ENCODE measurements around the gene SPRYD7.

- TF ChIP-seq CTCF (IDR thresholded peaks at IDR 0.05), result no peak
- TF ChIP-seq TCF7L2 (IDR thresholded peaks at IDR 0.05; ENCODE audit: low read depth, low read length), result no peak
- TF ChIP-seq SIN3A (IDR thresholded peaks at IDR 0.05; ENCODE audit: borderline replicate concordance, insufficient read depth, low read depth, low read length), result no peak
- no peak for TF ChIP-seq POLR2AphosphoS5 (IDR thresholded peaks at IDR 0.05; ENCODE audit: low read depth, low read length)
- TF ChIP-seq REST (IDR thresholded peaks at IDR 0.05; ENCODE audit: insufficient read depth in 1 of 2, low read depth in 2 of 2, low read length in 1 of 2), result no peak
These were observed 2.2 kb upstream of the SPRYD7 start for GRCh38 chr13:49938314-49938713.

Data from Panc1 (cell line).